HL-60 (cell line): ENCODE measurements around the gene SOAT1.
"Not testable (repeated sequence)": the region's sequence is repeated elsewhere in the genome, so short reads cannot be mapped to it uniquely, and the experiment has no call there.

Experiments used
- DNase-seq, 2 experiments: peaks; one replicate each; pipeline ENCODE4 v3.0.0-alpha.2; 2010 to 2020; ENCODE audit warnings: low read depth in 1 of 2, low spot score in 1 of 2
- H3K27ac ChIP-seq: fragments of 250-450 bp; sonication (Bioruptor Pico); replicated peaks from 2 replicates; pipeline ENCODE4 v1.5.1; 2020; ENCODE audit warnings: mild to moderate bottlenecking, moderate library complexity
- H3K27me3 ChIP-seq: fragments of 250-450 bp; sonication (Bioruptor Pico); 2 replicates; pipeline ENCODE4 v1.5.1; 2021; ENCODE audit warnings: mild to moderate bottlenecking, moderate library complexity; ENCODE audit not compliant: insufficient read depth, poor library complexity, severe bottlenecking
- H3K4me3 ChIP-seq: replicated peaks from 2 replicates; pipeline ENCODE4 v1.5.1; 2011; ENCODE audit warnings: mild to moderate bottlenecking, control low read depth, low read length; ENCODE audit not compliant: insufficient read depth
- CTCF ChIP-seq: IDR thresholded peaks from one replicate; pipeline ENCODE4 v1.5.1; 2011; ENCODE audit warnings: low read length, control low read depth, inconsistent platforms; ENCODE audit not compliant: insufficient read depth
- GABPA ChIP-seq: IDR thresholded peaks from 2 replicates; pipeline ENCODE4 v1.6.1; 2012; ENCODE audit warnings: low read depth
- POLR2AphosphoS5 ChIP-seq: IDR thresholded peaks from 2 replicates; pipeline ENCODE4 v1.6.1; 2012; ENCODE audit warnings: low read depth
- REST ChIP-seq: IDR thresholded peaks from 2 replicates; pipeline ENCODE4 v1.6.1; 2012; ENCODE audit warnings: low read depth; ENCODE audit not compliant: insufficient replicate concordance
- SPI1 ChIP-seq: IDR thresholded peaks from 2 replicates; pipeline ENCODE4 v1.6.1; 2012; ENCODE audit warnings: low read depth, mild to moderate bottlenecking, borderline replicate concordance

SOAT1 gene

GRCh38 chr1:179384027-179384426, 90.4 kb downstream of the SOAT1 start:
- no peak for TF ChIP-seq REST
- TF ChIP-seq POLR2AphosphoS5: no peak
- no peak for TF ChIP-seq CTCF
- no peak for TF ChIP-seq SPI1
- no peak for TF ChIP-seq GABPA
- DNase-seq: no peak
- H3K4me3 ChIP-seq: no peak overlapping the region
- no peaks in the 10 kb centered on the region for H3K27me3 ChIP-seq
- no peak overlapping the region for H3K27ac ChIP-seq

- no peak overlapping the region for H3K4me3 ChIP-seq
- H3K27me3 ChIP-seq: no peaks in the 10 kb centered on the region
- no peak for DNase-seq
- no peak overlapping the region for H3K27ac ChIP-seq
- no peak for TF ChIP-seq SPI1
- TF ChIP-seq POLR2AphosphoS5: no peak
- TF ChIP-seq CTCF: no peak
- no peak for TF ChIP-seq REST
- no peak for TF ChIP-seq GABPA
Observed at GRCh38 chr1:179385510-179385909, 91.9 kb downstream of the SOAT1 start.

- Histone ChIP-seq H3K27ac (no peak overlapping the region), H3K4me3 (no peak overlapping the region), H3K27me3 (no peaks in the 10 kb centered on the region)
- no peak for DNase-seq
- TF ChIP-seq SPI1: no peak
Observed at GRCh38 chr1:179393721-179394120, 100.1 kb downstream of the SOAT1 start.

GRCh38 chr1:179399399-179399798, 105.8 kb downstream of the SOAT1 start:
- not testable (repeated sequence) for H3K4me3 ChIP-seq, H3K27ac ChIP-seq, DNase-seq, H3K27me3 ChIP-seq
